BE2C (cell line): ENCODE data around the gene CPN2.

Experiments used
- DNase-seq: peaks from one replicate; pipeline ENCODE4 v3.0.0-alpha.2; 2020
- H3K27me3 ChIP-seq: fragments of 250-450 bp; sonication (Bioruptor Pico); 2 replicates; pipeline ENCODE4 v1.5.1; 2020; ENCODE audit warnings: mild to moderate bottlenecking
- H3K36me3 ChIP-seq: fragments of 250-450 bp; sonication (Bioruptor Pico); 2 replicates; pipeline ENCODE4 v1.5.1; 2020; ENCODE audit warnings: mild to moderate bottlenecking
- H3K4me1 ChIP-seq: fragments of 250-450 bp; sonication (Bioruptor Pico); 2 replicates; pipeline ENCODE4 v1.5.1; 2020
- H3K4me3 ChIP-seq: 2 replicates; pipeline ENCODE4 v1.5.1; 2011; ENCODE audit warnings: low read depth, low read length
- H3K9me3 ChIP-seq: fragments of 250-450 bp; sonication (Bioruptor Pico); 2 replicates; pipeline ENCODE4 v1.5.1; 2020
- CTCF ChIP-seq: IDR thresholded peaks from 2 replicates; pipeline ENCODE4 v1.5.1; 2012; ENCODE audit warnings: mild to moderate bottlenecking, low read depth, low read length

Gene CPN2

GRCh38 chr3:194294199-194294894 is 56.8 kb downstream of the CPN2 start:
- H3K27me3 ChIP-seq: no peaks in the 10 kb centered on the region
- DNase-seq: no peak
- no peak overlapping the region for H3K4me3 ChIP-seq
- H3K9me3 ChIP-seq: no peaks in the 10 kb centered on the region
- no peak for TF ChIP-seq CTCF
- no peaks in the 10 kb centered on the region for H3K36me3 ChIP-seq
- H3K4me1 ChIP-seq: peaks cover 16% of the 10 kb centered on the region

- TF ChIP-seq CTCF: no peak
- Histone ChIP-seq H3K4me1 (peaks cover 13% of the 10 kb centered on the region), H3K27me3 (no peaks in the 10 kb centered on the region), H3K4me3 (no peak overlapping the region), H3K9me3 (no peaks in the 10 kb centered on the region), H3K36me3 (no peaks in the 10 kb centered on the region)
- no peak for DNase-seq
Measured at GRCh38 chr3:194293546-194294198, 57.5 kb downstream of the CPN2 start.

- H3K9me3 ChIP-seq: no peaks in the 10 kb centered on the region
- TF ChIP-seq CTCF: no peak
- peaks cover 9% of the 10 kb centered on the region for H3K4me1 ChIP-seq
- H3K4me3 ChIP-seq: no peak overlapping the region
- H3K27me3 ChIP-seq: no peaks in the 10 kb centered on the region
- no peak for DNase-seq
- H3K36me3 ChIP-seq: no peaks in the 10 kb centered on the region
Measured at GRCh38 chr3:194292331-194292730, 58.8 kb downstream of the CPN2 start.
